ENCODE data around the gene HMHB1.

The HMHB1 gene

DNA sequence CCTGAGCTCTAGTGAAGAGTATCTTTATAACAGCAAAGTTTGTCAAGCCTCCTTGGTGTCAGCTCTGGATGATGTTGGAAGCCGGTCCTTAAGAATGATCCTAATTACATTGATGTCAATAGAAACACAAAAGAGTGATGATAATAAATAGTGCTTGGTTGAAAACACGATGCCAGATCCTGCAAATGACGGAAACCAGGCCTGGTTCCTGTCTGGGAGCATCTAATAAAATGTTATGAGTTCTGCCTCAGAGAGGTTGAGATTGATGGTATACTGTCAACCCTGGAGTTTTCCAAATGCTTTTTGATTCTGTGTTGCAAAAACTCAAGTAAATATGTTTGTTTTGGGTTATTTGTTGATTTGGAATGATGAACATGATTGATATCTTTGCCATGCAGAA, 23.3 kb downstream of the HMHB1 start:
- TF ChIP-seq L3MBTL2 (conservative IDR thresholded peaks at IDR 0.05) (no peak), ZNF384 (IDR thresholded peaks at IDR 0.05) (no peak), SP1 (IDR thresholded peaks at IDR 0.05) (no peak), ELF4 (IDR thresholded peaks at IDR 0.05) (no peak), SUZ12 (IDR thresholded peaks at IDR 0.05) (no peak), PKNOX1 (IDR thresholded peaks at IDR 0.05) (no peak)
- CTCF ChIA-PET = no interaction called here
- DNase-seq (ENCODE audit: extremely low spot score) = no peak
- POLR2A ChIA-PET = no interaction called here

GRCh38 chr5:143836161-143836725, 24.3 kb downstream of the HMHB1 start:
- DNase-seq (ENCODE audit: extremely low spot score) = no peak
- POLR2A ChIA-PET = no interaction called here
- CTCF ChIA-PET = no interaction called here
- TF ChIP-seq TARDBP (IDR thresholded peaks at IDR 0.05) = no peak
- no peak for TF ChIP-seq ZNF384 (IDR thresholded peaks at IDR 0.05)

- TF ChIP-seq TARDBP (IDR thresholded peaks at IDR 0.05) (no peak), SP1 (IDR thresholded peaks at IDR 0.05) (no peak), ZNF384 (IDR thresholded peaks at IDR 0.05) (no peak), HDGF (IDR thresholded peaks at IDR 0.05; ENCODE audit: borderline replicate concordance) (no peak), ARNT (IDR thresholded peaks at IDR 0.05) (no peak), FOXK2 (IDR thresholded peaks at IDR 0.05) (no peak), LEF1 (IDR thresholded peaks at IDR 0.05; ENCODE audit: borderline replicate concordance) (no peak), NFRKB (IDR thresholded peaks at IDR 0.05) (no peak), L3MBTL2 (conservative IDR thresholded peaks at IDR 0.05) (no peak), FOXA1 (IDR thresholded peaks at IDR 0.05) (no peak), ELF4 (IDR thresholded peaks at IDR 0.05) (no peak), FOXM1 (IDR thresholded peaks at IDR 0.05; ENCODE audit: borderline replicate concordance) (no peak), SUZ12 (IDR thresholded peaks at IDR 0.05) (no peak), BHLHE40 (IDR thresholded peaks at IDR 0.05; ENCODE audit: borderline replicate concordance) (no peak), PKNOX1 (IDR thresholded peaks at IDR 0.05) (no peak)
- POLR2A ChIA-PET = no interaction called here
- CTCF ChIA-PET = no interaction called here
- DNase-seq (ENCODE audit: extremely low spot score) = no peak
Observed at GRCh38 chr5:143837306-143837848, 25.4 kb downstream of the HMHB1 start.

DNA sequence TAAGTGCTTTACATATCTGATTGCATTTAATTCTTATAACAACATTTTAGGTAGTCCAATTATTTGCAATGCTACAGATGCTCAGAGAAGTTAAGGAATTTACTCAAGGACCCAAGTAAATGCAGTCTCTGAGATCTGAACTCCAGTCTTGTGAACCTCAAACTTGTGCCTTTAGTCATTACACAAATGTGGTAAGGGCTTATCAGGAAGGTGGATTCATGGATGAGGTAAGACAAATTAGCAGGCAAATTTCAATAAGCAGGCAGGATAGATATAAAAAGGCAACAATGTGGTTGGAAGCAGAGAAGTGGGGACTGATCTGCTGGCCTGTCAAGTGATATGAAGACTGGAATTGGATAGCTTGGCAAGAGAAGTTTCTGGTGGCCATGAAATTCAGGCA, 29.5 kb downstream of the HMHB1 start:
- DNase-seq (ENCODE audit: extremely low spot score) = no peak
- TF ChIP-seq ARNT (IDR thresholded peaks at IDR 0.05) = no peak
- no peak for TF ChIP-seq CTBP1 (IDR thresholded peaks at IDR 0.05; ENCODE audit: borderline replicate concordance)
- no peak for TF ChIP-seq HDGF (IDR thresholded peaks at IDR 0.05; ENCODE audit: borderline replicate concordance)
- no peak for TF ChIP-seq TARDBP (IDR thresholded peaks at IDR 0.05)
- TF ChIP-seq FOXK2 (IDR thresholded peaks at IDR 0.05) = no peak
- TF ChIP-seq ZNF384 (IDR thresholded peaks at IDR 0.05) = no peak
- no peak for TF ChIP-seq SP1 (IDR thresholded peaks at IDR 0.05)
- no peak for TF ChIP-seq FOXM1 (IDR thresholded peaks at IDR 0.05; ENCODE audit: borderline replicate concordance)
- TF ChIP-seq FOXA1 (IDR thresholded peaks at IDR 0.05) = no peak
- no peak for TF ChIP-seq LEF1 (IDR thresholded peaks at IDR 0.05; ENCODE audit: borderline replicate concordance)
- no peak for TF ChIP-seq BHLHE40 (IDR thresholded peaks at IDR 0.05; ENCODE audit: borderline replicate concordance)
- no peak for TF ChIP-seq SUZ12 (IDR thresholded peaks at IDR 0.05)
- no peak for TF ChIP-seq PKNOX1 (IDR thresholded peaks at IDR 0.05)
- TF ChIP-seq ELF4 (IDR thresholded peaks at IDR 0.05) = no peak
- no peak for TF ChIP-seq L3MBTL2 (conservative IDR thresholded peaks at IDR 0.05)
- ChIA-PET CTCF (interaction anchor here (0.7 kb wide), 2 partner anchors 9 to 45 kb away, joined by 3 to 4 read pairs; no protein-coding TSS in a partner anchor), POLR2A (no interaction called here)

- no peak for DNase-seq (ENCODE audit: extremely low spot score)
- TF ChIP-seq NFRKB (IDR thresholded peaks at IDR 0.05) = no peak
- no peak for TF ChIP-seq BHLHE40 (IDR thresholded peaks at IDR 0.05; ENCODE audit: borderline replicate concordance)
- TF ChIP-seq HDGF (IDR thresholded peaks at IDR 0.05; ENCODE audit: borderline replicate concordance) = no peak
- TF ChIP-seq LEF1 (IDR thresholded peaks at IDR 0.05; ENCODE audit: borderline replicate concordance) = no peak
- no peak for TF ChIP-seq FOXA1 (IDR thresholded peaks at IDR 0.05)
- TF ChIP-seq ELF4 (IDR thresholded peaks at IDR 0.05) = no peak
- no peak for TF ChIP-seq FOXM1 (IDR thresholded peaks at IDR 0.05; ENCODE audit: borderline replicate concordance)
- TF ChIP-seq L3MBTL2 (conservative IDR thresholded peaks at IDR 0.05) = no peak
- no peak for TF ChIP-seq SP1 (IDR thresholded peaks at IDR 0.05)
- no peak for TF ChIP-seq CTBP1 (IDR thresholded peaks at IDR 0.05; ENCODE audit: borderline replicate concordance)
- no peak for TF ChIP-seq SUZ12 (IDR thresholded peaks at IDR 0.05)
- no peak for TF ChIP-seq ZNF384 (IDR thresholded peaks at IDR 0.05)
- no peak for TF ChIP-seq FOXK2 (IDR thresholded peaks at IDR 0.05)
- no peak for TF ChIP-seq PKNOX1 (IDR thresholded peaks at IDR 0.05)
- TF ChIP-seq ARNT (IDR thresholded peaks at IDR 0.05) = no peak
- TF ChIP-seq TARDBP (IDR thresholded peaks at IDR 0.05) = no peak
- CTCF ChIA-PET = no interaction called here
- POLR2A ChIA-PET = no interaction called here
Observed at GRCh38 chr5:143842920-143843319, 31.0 kb downstream of the HMHB1 start.

DNA sequence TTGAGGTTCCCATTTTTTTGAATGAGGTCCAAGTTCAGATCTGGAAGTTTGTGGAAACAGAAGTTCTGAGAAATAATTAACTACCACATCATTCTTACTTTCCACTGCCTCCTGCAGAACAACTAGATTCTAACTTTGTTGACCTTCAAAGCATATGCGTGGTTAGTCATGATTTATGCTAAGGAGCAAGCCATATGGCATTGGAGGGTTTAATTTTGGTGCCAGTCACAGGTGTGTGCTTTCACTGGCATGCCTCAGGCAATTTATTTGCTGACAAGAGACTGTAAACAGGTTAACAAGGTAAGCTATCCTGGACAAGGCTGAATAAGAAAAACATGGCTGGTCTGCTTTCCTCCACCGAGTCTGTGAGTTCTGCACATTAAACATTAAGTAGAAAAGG, 31.5 kb downstream of the HMHB1 start:
- DNase-seq (ENCODE audit: extremely low spot score) = no peak
- ChIA-PET POLR2A (no interaction called here), CTCF (no interaction called here)
- TF ChIP-seq FOXM1 (IDR thresholded peaks at IDR 0.05; ENCODE audit: borderline replicate concordance) (no peak), SUZ12 (IDR thresholded peaks at IDR 0.05) (no peak), L3MBTL2 (conservative IDR thresholded peaks at IDR 0.05) (no peak), PKNOX1 (IDR thresholded peaks at IDR 0.05) (no peak), FOXA1 (IDR thresholded peaks at IDR 0.05) (no peak), NFRKB (IDR thresholded peaks at IDR 0.05) (no peak), FOXK2 (IDR thresholded peaks at IDR 0.05) (no peak), HDGF (IDR thresholded peaks at IDR 0.05; ENCODE audit: borderline replicate concordance) (no peak), SP1 (IDR thresholded peaks at IDR 0.05) (no peak), LEF1 (IDR thresholded peaks at IDR 0.05; ENCODE audit: borderline replicate concordance) (no peak), TARDBP (IDR thresholded peaks at IDR 0.05) (no peak), ELF4 (IDR thresholded peaks at IDR 0.05) (no peak), BHLHE40 (IDR thresholded peaks at IDR 0.05; ENCODE audit: borderline replicate concordance) (no peak), CTBP1 (IDR thresholded peaks at IDR 0.05; ENCODE audit: borderline replicate concordance) (no peak), ARNT (IDR thresholded peaks at IDR 0.05) (no peak)

Measured in HEK293T (cell line).